ENCODE results near the gene NELFB. TPM values are rescaled to one million over a fixed set of nuclear protein-coding genes. Genes with fewer than 3 reads are reported as not detected.
A peak's percentile ranks its signal among the peaks of the same experiment; 100 is the strongest.

NELFB gene
- total RNA-seq, 1 experiment from 2014 or later: 71.7 TPM

- no CpG with 5 or more reads among the region's 39 CpGs for WGBS (ENCODE audit: extremely low coverage, insufficient read length, low lambda C conversion rate)
- Histone ChIP-seq H3K23me2 (ENCODE audit: insufficient read length, low read depth, low read length, poor library complexity, severe bottlenecking) (peaks cover 4% of the 10 kb centered on the region), H2BK15ac (ENCODE audit: low read depth, low read length) (no peak overlapping the region), H3T11ph (ENCODE audit: low read length) (no peak overlapping the region), H2AK5ac (ENCODE audit: insufficient read length, low read length) (no peak overlapping the region), H3K4ac (ENCODE audit: low read depth, low read length) (no peak overlapping the region), H3K56ac (ENCODE audit: insufficient read length, low read depth, low read length) (no peak overlapping the region), H3K4me1 (ENCODE audit: insufficient read depth, low read length) (no peaks in the 10 kb centered on the region), H3K9me3 (ENCODE audit: control insufficient read depth, low read depth, low read length) (no peaks in the 10 kb centered on the region), H2BK20ac (ENCODE audit: low read depth, low read length, poor library complexity, severe bottlenecking) (no peak overlapping the region), H3K27me3 (ENCODE audit: insufficient read depth, low read length) (no peaks in the 10 kb centered on the region), H3K79me1 (ENCODE audit: insufficient read depth, low read depth, low read length, poor library complexity, severe bottlenecking) (no peaks in the 10 kb centered on the region), H2BK12ac (ENCODE audit: insufficient read length, low read depth, low read length) (no peak overlapping the region), H3K9ac (ENCODE audit: extremely low read depth, insufficient read length, low read length) (no peak overlapping the region), H4K5ac (ENCODE audit: insufficient read length, low read depth, low read length) (no peak overlapping the region), H2BK120ac (ENCODE audit: low read depth, low read length, poor library complexity, severe bottlenecking) (no peak overlapping the region), H3K23ac (ENCODE audit: insufficient read length, low read depth, low read length) (no peak overlapping the region), H3K27ac (ENCODE audit: insufficient read length, low read depth, low read length) (no peak overlapping the region), H3K79me2 (ENCODE audit: insufficient read depth, low read length) (no peaks in the 10 kb centered on the region), H3K4me2 (ENCODE audit: insufficient read depth, insufficient read length, low read length) (no peak overlapping the region), H3K14ac (ENCODE audit: insufficient read depth, low read length) (no peak overlapping the region), H2AFZ (ENCODE audit: low read length) (no peak overlapping the region), H4K91ac (ENCODE audit: insufficient read length, low read depth, low read length) (no peak overlapping the region), H4K20me1 (ENCODE audit: control insufficient read depth, insufficient read depth, insufficient read length) (no peaks in the 10 kb centered on the region), H2BK5ac (ENCODE audit: insufficient read length, low read length) (no peak overlapping the region), H3K18ac (ENCODE audit: insufficient read length, low read depth, low read length) (no peak overlapping the region), H4K8ac (replicated peaks; ENCODE audit: insufficient read length, low read depth, low read length) (no peak overlapping the region)
- H3K9me3 Mint-ChIP-seq: no peaks in the 10 kb centered on the region; a peak in 1 of 5 replicates
- no peaks in the 10 kb centered on the region for H3K27me3 Mint-ChIP-seq (ENCODE audit: low read depth)
- peaks cover 19 to 26% of the 10 kb centered on the region in 2 experiments for H3K4me1 Mint-ChIP-seq
- no peak for DNase-seq
- H3K4me3 Mint-ChIP-seq: no peak overlapping the region
- TF ChIP-seq CTCF (conservative IDR thresholded peaks at IDR 0.05): no peak
- H3K36me3 Mint-ChIP-seq (ENCODE audit: insufficient read depth in 1 of 3, low read depth in 3 of 3): peaks cover 11 to 32% (median 32%) of the 10 kb centered on the region in 3 experiments; a peak in 6 of 7 replicates
- H3K27ac Mint-ChIP-seq: 0 out of 7 replicates have a peak overlapping the region, but pooled peaks of 1 of the 3 experiments have one; percentile 55
Observed at GRCh38 chr9:137272241-137273094, 17.3 kb downstream of the NELFB start.

Measured in H9 (cell line).